Natural killer cell (primary cell): ENCODE results near the gene BPIFB1. TPM values are rescaled to one million over a fixed set of nuclear protein-coding genes. Genes with fewer than 3 reads are reported as not detected.

Experiments
- ATAC-seq, 3 donors: fragments of 150-1000 bp in 2 of 3; fragments of 200-7000 bp in 1 of 3; cut with Tn5 transposase; 1 replicate in 1 of 3; 2 replicates in 2 of 3; pipeline ENCODE4 v1.10.0; 2021; ENCODE audit warnings: mild to moderate bottlenecking in 2 of 3, moderate library complexity in 2 of 3
- DNase-seq, 2 donors: peaks; one replicate each; pipeline versions ENCODE4 v3.0.0 to v3.0.0-alpha.2; 2013 to 2021; ENCODE audit warnings: mixed read lengths in 1 of 2
- H3K27ac ChIP-seq: one replicate; pipeline ENCODE4 v1.5.1; 2013; ENCODE audit warnings: mild to moderate bottlenecking, low read length
- H3K27me3 ChIP-seq: one replicate; pipeline ENCODE4 v1.6.1; 2013; ENCODE audit warnings: low read length; ENCODE audit not compliant: control insufficient read depth, insufficient read depth
- H3K36me3 ChIP-seq: one replicate; pipeline ENCODE4 v1.6.1; 2013; ENCODE audit warnings: low read length; ENCODE audit not compliant: control insufficient read depth, insufficient read depth
- H3K4me1 ChIP-seq: one replicate; pipeline ENCODE4 v1.6.1; 2013; ENCODE audit warnings: low read length; ENCODE audit not compliant: control insufficient read depth, insufficient read depth
- H3K4me3 ChIP-seq: one replicate; pipeline ENCODE4 v1.5.1; 2013; ENCODE audit warnings: low read length
- H3K9me3 ChIP-seq: one replicate; pipeline ENCODE4 v1.6.1; 2013; ENCODE audit warnings: low read length; ENCODE audit not compliant: control insufficient read depth, insufficient read depth
- H3K27ac Mint-ChIP-seq, 2 donors: one replicate each; pipeline ENCODE4 v1.8.0; 2022; ENCODE audit warnings: mild to moderate bottlenecking in 2 of 2, mixed read lengths in 2 of 2, moderate library complexity in 1 of 2
- H3K27me3 Mint-ChIP-seq, 2 donors: one replicate each; pipeline ENCODE4 v1.8.0; 2022; ENCODE audit warnings: low read depth in 2 of 2, mixed read lengths in 2 of 2
- H3K36me3 Mint-ChIP-seq: one replicate; pipeline ENCODE4 v1.8.0; 2022; ENCODE audit warnings: mixed read lengths
- H3K4me1 Mint-ChIP-seq, 2 donors: one replicate each; pipeline ENCODE4 v1.8.0; 2022; ENCODE audit warnings: mixed read lengths in 2 of 2
- H3K4me3 Mint-ChIP-seq: one replicate; pipeline ENCODE4 v1.8.0; 2022; ENCODE audit warnings: mild to moderate bottlenecking, moderate library complexity, mixed read lengths
- H3K9me3 Mint-ChIP-seq, 2 donors: one replicate each; pipeline ENCODE4 v1.8.0; 2022; ENCODE audit warnings: mixed read lengths in 2 of 2
- WGBS: methylation state at CpG from one replicate; pipeline ENCODE4 v1.1.7; 2013; ENCODE audit warnings: missing lambda C conversion rate; ENCODE audit not compliant: insufficient coverage; 5-methylcytosine and 5-hydroxymethylcytosine counted together
- intact Hi-C: fragments of 100-400 bp; cut with micrococcal nuclease; formaldehyde crosslinking; loops from one replicate; pipeline ENCODE4 v1.14.2; 2022
- total RNA-seq, 4 donors: library from RNA; stranded (reverse); fragments of 120-200 nt in 1 of 4; gene quantifications; one replicate each; pipeline versions ENCODE4 v1.2.3 to v1.2.4, GENCODE V29; 2013 to 2022
- TF ChIP-seq, protein P1 (sequence below): fragments of 200-600 bp; IDR thresholded peaks from one replicate; pipeline ENCODE4 v1.8.0; 2022; ENCODE audit warnings: antibody characterized with exemption

BPIFB1 gene
- total RNA-seq, 3 donors from 2014 or later (not counting 1 experiment from before 2014, with no cell fraction given), result not detected

DNA sequence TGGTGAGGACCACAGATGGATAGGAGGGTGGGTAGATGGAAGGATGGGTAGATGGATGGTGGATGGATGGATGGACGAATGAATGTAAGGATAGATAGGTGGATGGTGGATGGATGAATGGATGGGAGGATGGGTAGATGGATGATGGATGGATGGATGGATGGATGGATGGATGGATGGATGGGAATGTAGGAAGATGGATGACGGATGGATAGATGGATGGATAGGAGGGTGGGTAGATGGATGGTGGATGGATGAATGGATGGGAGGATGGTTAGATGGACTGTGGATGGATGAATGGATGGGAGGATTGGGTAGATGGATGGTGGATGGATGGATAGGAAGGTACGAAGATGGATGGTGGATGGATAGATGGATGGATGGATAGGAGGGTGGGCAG lies 51.1 kb downstream of the BPIFB1 start:
- H3K27me3 Mint-ChIP-seq, result peaks cover 0 to 3% of the 10 kb centered on the region in 2 donors
- Histone ChIP-seq H3K27ac (no peak overlapping the region), H3K36me3 (no peaks in the 10 kb centered on the region), H3K4me3 (no peak overlapping the region), H3K27me3 (no peaks in the 10 kb centered on the region), H3K9me3 (no peaks in the 10 kb centered on the region), H3K4me1 (no peaks in the 10 kb centered on the region)
- H3K27ac Mint-ChIP-seq, result no peak overlapping the region
- no peak for ATAC-seq
- peaks cover 0 to 5% of the 10 kb centered on the region in 2 donors for H3K4me1 Mint-ChIP-seq
- H3K9me3 Mint-ChIP-seq, result no peaks in the 10 kb centered on the region
- TF ChIP-seq, protein P1, sequence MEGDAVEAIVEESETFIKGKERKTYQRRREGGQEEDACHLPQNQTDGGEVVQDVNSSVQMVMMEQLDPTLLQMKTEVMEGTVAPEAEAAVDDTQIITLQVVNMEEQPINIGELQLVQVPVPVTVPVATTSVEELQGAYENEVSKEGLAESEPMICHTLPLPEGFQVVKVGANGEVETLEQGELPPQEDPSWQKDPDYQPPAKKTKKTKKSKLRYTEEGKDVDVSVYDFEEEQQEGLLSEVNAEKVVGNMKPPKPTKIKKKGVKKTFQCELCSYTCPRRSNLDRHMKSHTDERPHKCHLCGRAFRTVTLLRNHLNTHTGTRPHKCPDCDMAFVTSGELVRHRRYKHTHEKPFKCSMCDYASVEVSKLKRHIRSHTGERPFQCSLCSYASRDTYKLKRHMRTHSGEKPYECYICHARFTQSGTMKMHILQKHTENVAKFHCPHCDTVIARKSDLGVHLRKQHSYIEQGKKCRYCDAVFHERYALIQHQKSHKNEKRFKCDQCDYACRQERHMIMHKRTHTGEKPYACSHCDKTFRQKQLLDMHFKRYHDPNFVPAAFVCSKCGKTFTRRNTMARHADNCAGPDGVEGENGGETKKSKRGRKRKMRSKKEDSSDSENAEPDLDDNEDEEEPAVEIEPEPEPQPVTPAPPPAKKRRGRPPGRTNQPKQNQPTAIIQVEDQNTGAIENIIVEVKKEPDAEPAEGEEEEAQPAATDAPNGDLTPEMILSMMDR, result no peak
- no peaks in the 10 kb centered on the region for H3K36me3 Mint-ChIP-seq
- 77% methylated on average over 3 of the region's 3 CpGs for WGBS
- DNase-seq, result no peak
- H3K4me3 Mint-ChIP-seq, result no peak overlapping the region
- intact Hi-C loops, result no loop called here

DNA sequence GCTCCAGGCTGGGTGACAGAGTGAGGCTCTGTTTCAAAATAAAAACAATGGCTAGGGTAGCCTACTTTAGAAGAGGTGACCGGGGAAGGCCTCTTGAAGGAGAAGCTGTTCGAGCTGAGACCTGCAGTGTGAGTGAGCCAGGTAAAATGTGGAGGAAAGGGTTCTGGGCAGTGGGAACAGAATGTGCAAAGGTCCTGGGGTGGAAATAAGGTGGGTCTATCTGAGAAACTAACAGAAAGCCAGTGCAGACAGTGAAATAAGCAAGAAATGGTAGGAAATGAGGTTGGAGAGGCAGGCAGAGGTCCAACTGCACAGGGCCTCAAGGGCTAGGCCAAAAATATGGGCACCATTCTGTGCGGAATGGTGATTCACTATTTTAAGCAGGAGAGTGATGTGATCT lies 53.4 kb downstream of the BPIFB1 start:
- H3K36me3 Mint-ChIP-seq, result no peaks in the 10 kb centered on the region
- Histone ChIP-seq H3K4me3 (no peak overlapping the region), H3K4me1 (no peaks in the 10 kb centered on the region), H3K27me3 (no peaks in the 10 kb centered on the region), H3K27ac (no peak overlapping the region), H3K9me3 (no peaks in the 10 kb centered on the region), H3K36me3 (no peaks in the 10 kb centered on the region)
- no peak overlapping the region for H3K27ac Mint-ChIP-seq
- TF ChIP-seq, protein P1, result no peak
- DNase-seq (no peak), ATAC-seq (no peak)
- intact Hi-C loops, result no loop called here
- H3K4me3 Mint-ChIP-seq, result no peak overlapping the region
- peaks cover 0 to 5% of the 10 kb centered on the region in 2 donors for H3K4me1 Mint-ChIP-seq
- peaks cover 0 to 3% of the 10 kb centered on the region in 2 donors for H3K27me3 Mint-ChIP-seq
- no peaks in the 10 kb centered on the region for H3K9me3 Mint-ChIP-seq
- 97% methylated on average over 3 of the region's 3 CpGs for WGBS

DNA sequence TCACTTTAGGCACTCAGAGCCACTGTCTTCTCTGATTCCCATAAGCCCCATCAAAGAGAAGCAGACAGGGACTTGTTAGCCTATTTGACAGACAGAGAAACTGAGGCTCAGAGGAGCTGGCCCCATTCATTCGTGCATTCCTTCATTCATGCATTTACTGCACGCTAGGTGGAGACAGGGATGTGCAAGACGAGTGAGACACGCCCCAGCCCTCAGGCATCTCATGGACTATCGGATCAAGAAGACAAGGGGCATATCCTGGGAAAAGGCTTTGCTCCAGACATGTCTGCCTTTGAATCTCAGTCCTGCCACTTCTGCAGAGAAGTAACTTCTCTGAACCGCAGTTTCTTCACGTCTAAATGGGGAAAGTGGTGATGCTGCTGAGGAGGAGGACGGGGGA lies 54.1 kb downstream of the BPIFB1 start:
- Mint-ChIP-seq H3K27ac (no peak overlapping the region), H3K9me3 (no peaks in the 10 kb centered on the region), H3K4me1 (peaks cover 0 to 5% of the 10 kb centered on the region in 2 donors), H3K27me3 (peaks cover 0 to 3% of the 10 kb centered on the region in 2 donors), H3K36me3 (no peaks in the 10 kb centered on the region), H3K4me3 (no peak overlapping the region)
- no peak overlapping the region for H3K27ac ChIP-seq
- 75% methylated on average over 8 of the region's 8 CpGs for WGBS
- no peaks in the 10 kb centered on the region for H3K4me1 ChIP-seq
- H3K9me3 ChIP-seq, result no peaks in the 10 kb centered on the region
- TF ChIP-seq, protein P1, result no peak
- H3K4me3 ChIP-seq, result no peak overlapping the region
- intact Hi-C loops, result no loop called here
- ATAC-seq (no peak), DNase-seq (no peak)
- H3K36me3 ChIP-seq, result no peaks in the 10 kb centered on the region
- no peaks in the 10 kb centered on the region for H3K27me3 ChIP-seq

DNA sequence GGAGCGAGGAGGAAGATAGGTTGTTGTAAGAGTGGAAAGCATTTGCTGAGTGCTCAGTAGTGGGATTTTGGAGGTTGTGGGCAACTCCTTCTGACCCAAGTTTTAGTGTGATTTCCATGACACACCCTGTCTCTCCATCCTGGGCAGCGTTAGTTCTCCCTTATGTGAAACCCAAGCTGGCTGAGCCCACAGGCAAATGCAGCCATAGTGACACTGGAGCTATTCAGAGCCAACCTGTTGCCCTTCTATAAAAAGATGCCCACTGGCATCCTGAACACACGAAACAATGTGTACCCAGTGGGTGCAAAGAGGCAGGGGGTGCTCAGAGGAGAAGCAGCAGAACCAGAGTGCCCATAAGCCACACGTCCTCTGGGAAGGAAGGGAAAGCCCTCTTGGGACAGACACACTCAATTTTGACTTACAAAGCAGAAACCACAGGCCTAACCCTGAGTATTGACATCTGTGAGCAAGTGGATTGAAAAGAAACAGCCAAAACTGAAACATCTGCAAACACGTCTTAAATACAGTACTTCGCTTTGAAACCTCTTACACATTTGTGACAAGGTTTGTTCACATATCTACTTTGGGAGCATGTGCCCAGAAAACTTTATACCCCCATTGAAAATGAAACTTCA lies 54.6 kb downstream of the BPIFB1 start:
- 56% methylated on average over 6 of the region's 6 CpGs for WGBS

More for the DNA sequence above, 54.6 kb downstream of the BPIFB1 start:
- TF ChIP-seq, protein P1, result no peak
- intact Hi-C loops, result no loop called here
- no peak overlapping the region for H3K27ac Mint-ChIP-seq
- no peaks in the 10 kb centered on the region for H3K36me3 Mint-ChIP-seq
- Histone ChIP-seq H3K4me3 (no peak overlapping the region), H3K27ac (no peak overlapping the region), H3K27me3 (no peaks in the 10 kb centered on the region), H3K36me3 (no peaks in the 10 kb centered on the region), H3K4me1 (no peaks in the 10 kb centered on the region), H3K9me3 (no peaks in the 10 kb centered on the region)
- H3K27me3 Mint-ChIP-seq, result peaks cover 0 to under 1% of the 10 kb centered on the region in 2 donors
- no peak overlapping the region for H3K4me3 Mint-ChIP-seq
- no peaks in the 10 kb centered on the region for H3K9me3 Mint-ChIP-seq
- ATAC-seq, result no peak
- H3K4me1 Mint-ChIP-seq, result peaks cover 0 to 5% of the 10 kb centered on the region in 2 donors
- no peak for DNase-seq
